A172 (cell line): ENCODE results near the gene FGF1. TPM values are rescaled to one million over a fixed set of nuclear protein-coding genes. Genes with fewer than 3 reads are reported as not detected.

ENCODE experiments used
- DNase-seq: peaks from one replicate; pipeline ENCODE4 v3.0.0-alpha.2; 2015; ENCODE audit warnings: low spot score
- total RNA-seq: library from RNA; depleted of rRNA; stranded (reverse); fragments of >200 nt; shearing (Covaris generic); gene quantifications from 2 replicates; pipeline ENCODE4 v1.2.3, GENCODE V29; 2014

FGF1 gene
- total RNA-seq, 1 experiment from 2014 or later: 1.2 TPM

DNA sequence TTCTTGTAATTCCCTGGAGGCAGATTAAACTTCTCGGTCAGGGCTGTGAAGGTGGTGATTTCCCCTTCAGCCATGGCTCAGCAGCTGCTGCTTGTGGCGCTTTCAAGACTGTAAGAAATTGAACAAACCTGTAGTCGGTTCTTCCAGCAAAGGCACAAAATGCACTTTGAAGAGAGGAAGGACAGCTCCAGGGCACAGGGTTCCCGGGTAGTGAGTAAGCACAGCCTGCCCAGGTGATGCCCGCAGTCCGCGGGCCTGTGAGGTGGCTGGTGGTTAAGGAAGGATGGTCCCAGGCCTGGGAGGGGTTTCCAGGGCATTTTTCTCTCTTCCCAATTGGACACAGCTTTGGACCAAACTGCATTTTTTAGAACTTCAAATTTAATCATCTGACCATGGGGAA lies 71.8 kb downstream of the FGF1 start:
- no peak for DNase-seq

DNA sequence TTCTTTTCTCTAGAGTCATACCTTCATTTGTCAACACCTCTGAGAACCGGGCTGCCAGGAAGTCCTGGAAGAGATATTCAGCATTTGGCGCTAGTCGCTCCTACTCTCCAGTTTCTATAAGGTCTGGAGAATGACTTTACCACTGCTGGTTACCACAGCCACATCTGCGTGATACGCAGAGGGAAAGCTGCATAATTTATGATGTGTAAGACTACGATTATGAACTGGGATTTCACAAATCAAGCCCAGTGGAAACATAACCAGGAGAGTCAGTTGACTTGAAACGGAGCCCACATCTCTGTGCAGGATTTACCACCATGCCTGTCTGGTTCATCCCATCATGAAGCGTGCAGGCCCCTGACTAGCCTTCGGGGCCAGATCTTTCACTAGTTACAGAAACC lies 72.6 kb downstream of the FGF1 start:
- DNase-seq: peak; percentile 37

DNA sequence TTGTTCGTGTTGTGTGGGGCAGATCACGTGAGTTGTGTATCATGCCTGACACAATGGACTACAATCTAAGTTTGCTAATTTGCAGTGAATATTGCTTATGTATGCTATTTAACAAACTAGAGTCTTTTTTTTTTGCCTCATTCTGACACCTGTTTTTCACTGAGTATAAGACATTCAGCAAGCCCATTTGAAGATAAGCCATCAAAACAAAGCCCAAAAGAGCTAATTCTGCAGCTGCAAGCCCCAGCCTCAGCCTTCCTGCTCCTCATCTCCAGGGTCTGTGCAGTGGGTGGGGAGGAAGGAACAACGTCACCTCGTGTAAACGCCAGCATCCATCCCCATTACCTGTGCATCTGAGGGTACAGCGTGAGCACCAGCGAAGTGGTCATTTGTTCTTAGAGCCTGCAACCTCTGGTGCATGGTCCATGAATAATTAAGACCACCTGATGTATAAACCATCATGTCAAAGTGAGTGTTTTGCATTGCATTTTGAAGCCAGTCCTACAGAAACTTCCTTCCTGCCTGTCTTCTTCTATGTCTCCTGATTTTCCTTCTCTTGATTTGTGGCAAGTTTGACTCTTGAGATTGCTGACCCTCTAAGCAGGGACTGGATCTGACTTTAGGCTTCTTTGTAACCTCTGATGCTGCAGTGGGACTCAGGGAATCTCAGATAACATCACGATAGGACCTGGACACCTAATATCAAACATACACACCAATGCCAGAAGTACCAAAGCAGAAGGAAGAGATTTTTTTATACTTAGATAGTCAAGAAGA lies 73.2 kb downstream of the FGF1 start:
- no peak for DNase-seq

GRCh38 chr5:142611154-142611553 lies 74.7 kb downstream of the FGF1 start:
- peak; percentile 57 for DNase-seq

- no peak for DNase-seq
These were observed 75.5 kb downstream of the FGF1 start for GRCh38 chr5:142610176-142611001.

DNA sequence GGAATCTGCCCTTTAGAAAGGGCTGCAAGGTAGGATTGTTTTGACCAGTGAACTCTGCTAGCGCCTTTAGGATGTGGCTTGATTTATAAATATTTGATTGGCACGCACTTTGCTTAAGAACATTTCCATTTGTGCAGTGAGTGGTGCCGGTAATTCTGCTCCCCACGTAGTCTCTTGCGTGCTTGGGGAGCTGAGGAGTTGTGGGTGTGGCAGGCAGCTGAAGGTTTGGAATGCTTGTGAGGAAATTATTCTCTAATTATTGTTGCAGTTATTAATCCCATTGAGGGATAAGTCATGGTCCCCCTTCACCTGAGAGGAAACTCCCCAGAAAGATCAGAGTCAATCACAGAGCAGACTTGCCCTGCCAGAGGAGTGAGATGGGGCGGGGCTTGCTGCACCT lies 76.7 kb downstream of the FGF1 start:
- no peak for DNase-seq

DNA sequence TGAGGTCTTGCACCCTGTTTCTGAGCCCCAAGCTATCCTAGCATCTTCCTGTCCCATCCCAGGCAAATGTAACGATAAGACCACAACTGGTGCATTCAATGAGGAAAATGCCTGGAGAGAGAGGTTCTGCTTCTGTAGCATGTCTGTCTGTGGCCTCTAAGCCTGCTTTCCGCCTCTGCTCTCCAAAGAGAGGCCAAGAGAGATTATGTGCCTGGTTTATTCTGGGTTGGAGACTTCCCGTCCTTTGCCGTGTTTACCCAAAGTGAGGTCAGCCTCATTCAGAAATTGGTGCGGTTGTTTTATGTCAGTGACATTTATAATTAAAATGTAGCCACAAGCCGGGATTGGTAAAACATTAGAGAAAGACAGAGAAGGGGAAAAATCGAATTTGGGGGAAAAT lies 77.8 kb downstream of the FGF1 start:
- DNase-seq: no peak

GRCh38 chr5:142605611-142606010 lies 80.3 kb downstream of the FGF1 start:
- no peak for DNase-seq

DNA sequence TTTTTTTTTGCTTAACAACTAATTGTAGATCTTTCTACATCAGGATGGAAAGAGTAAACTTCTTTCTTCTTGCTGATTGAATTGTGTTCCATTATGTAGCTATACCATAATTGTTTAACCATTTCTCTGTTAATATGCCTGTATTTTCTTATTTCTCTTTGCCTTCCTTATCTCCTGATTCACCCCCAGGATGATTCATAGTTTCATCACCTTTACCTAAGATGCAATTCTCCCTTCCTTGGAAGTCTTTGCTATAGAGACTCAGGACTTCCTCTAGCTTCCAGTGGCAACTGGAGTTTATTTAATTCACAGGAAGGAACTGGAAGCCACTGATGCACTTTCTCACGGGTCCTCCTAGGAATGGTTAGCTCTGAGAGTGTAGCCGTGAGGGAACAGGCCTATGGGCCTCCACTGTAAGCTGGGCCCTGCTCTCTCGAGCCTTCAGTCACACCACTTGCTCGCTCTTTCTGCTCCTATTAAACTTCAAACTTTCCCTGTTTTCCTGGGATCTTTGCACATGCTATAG lies 83.1 kb downstream of the FGF1 start:
- DNase-seq: peak; percentile 30

GRCh38 chr5:142601432-142601831 lies 84.5 kb downstream of the FGF1 start:
- no peak for DNase-seq

GRCh38 chr5:142600611-142601358 lies 85.1 kb downstream of the FGF1 start:
- no peak for DNase-seq

GRCh38 chr5:142600092-142600491 lies 85.8 kb downstream of the FGF1 start:
- no peak for DNase-seq

DNA sequence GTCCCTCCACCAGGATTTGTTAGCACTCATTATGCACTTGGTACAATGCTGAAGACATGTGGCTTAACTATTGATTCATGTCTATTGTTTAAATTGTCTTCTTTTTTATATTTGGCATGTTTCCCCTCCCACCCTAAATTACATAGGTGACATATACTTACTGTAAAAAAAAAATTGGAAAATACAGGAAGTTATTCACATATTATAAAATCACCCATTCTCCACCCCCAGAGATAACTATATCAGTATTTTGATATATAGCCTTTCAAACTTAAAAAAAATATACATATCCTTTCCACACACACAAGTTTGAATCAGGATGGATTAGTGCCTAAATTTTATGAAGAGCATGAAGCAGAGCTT lies 87.6 kb downstream of the FGF1 start:
- no peak for DNase-seq

DNA sequence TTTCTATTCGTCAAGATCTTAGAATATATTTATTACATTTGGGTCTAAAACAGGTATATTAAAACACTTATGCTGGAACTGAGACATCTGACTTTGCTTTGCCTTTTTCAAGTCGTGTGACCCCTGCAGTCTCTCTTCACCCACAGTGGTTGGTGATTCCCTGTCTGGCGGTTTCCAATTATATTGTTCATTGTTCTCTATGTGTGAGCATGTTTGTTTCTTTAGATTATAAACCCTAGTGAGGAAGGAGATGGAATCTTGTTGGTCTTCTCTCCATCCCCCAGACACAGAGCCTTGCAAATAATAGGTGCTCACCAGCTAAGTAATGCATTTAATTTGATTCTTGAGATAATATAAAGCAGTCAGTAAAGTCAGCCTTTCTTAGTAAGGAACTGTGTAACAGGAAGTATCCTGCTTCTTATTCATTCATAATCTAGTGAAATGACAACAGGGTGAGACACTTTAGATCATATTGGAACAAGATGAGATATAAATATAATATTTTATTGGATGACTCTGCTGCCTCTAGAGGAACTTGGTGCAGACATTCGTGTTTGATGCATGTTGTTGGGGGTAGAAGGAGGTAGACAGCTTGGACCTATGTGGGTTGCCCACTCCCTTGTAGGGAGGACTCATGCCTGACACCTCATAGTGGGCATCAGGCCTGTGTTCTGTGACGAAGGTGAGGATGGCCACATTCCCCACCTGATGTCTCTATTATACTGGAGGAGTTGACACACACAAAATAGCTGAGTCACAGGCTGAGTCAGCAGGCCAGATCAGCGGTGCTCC lies 88.1 kb downstream of the FGF1 start:
- peak; percentile 87 for DNase-seq

GRCh38 chr5:142597025-142597424 lies 88.9 kb downstream of the FGF1 start:
- no peak for DNase-seq

- DNase-seq: no peak
These were observed 93.5 kb downstream of the FGF1 start for GRCh38 chr5:142592365-142592764.

DNA sequence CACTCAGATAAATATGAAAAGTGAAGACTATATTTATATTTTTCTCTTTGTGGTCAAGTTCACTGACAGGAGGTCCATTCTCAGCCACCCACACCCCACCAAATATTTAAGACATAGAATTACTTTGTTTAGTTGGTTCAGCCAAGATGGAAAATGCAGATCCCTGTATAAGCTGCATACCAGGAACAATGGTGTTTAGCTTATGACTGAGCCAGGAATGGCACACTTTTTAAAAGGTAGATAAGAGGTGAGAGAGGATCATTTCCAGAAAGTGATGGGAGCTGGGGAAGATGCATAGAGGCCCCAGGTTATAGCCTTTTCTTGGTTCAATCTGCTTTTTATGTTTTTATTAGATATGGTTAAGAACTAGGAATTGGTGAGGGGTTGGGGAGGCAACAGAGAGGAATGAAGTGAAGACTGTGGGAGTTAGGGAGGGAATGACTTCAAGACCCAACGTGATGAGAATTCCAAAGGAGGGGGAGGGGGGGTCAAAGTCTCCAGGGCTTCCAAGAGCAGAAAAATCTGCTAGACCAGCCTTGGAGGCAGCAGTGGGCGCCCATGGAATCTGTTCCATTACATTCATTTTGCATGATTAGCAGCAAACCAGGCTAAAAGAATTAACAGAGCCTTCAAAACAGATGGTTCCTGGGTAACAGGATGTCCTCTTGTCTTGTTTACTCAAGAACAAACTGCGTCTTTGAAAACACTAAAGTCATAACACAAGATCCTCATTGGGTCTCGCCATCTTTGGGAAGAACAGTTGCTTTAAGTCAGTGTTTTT lies 95.2 kb downstream of the FGF1 start:
- DNase-seq: no peak

GRCh38 chr5:142589720-142590119 lies 96.2 kb downstream of the FGF1 start:
- DNase-seq: no peak

GRCh38 chr5:142587354-142587965 lies 98.4 kb downstream of the FGF1 start:
- DNase-seq: peak; percentile 43

DNA sequence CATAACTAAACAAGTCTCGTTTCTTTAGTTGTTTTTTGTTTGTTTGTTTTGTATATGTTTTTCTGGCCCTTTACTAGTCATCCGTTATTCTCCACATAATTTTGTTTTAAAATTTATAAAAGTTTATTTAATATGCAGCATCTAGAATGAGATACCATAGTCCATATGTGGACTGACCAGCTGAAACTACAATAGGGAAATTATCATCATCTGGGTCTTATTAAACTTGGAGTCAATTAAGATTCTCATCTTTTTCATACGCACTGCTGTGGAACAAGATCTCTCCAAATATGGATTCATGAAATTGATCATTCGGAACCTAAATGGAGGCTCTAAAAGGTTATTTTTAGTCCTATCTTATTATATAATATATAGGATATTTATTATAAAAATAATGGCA lies 99.3 kb downstream of the FGF1 start:
- DNase-seq: no peak
